NCI-H2107 (cell line): ENCODE results near the gene YIPF3.
"Not testable (repeated sequence)": the region's sequence is repeated elsewhere in the genome, so short reads cannot be mapped to it uniquely, and the experiment has no call there.

ENCODE experiments used
- DNase-seq: peaks from one replicate; lab custom pipeline; 2025; lab: John Stamatoyannopoulos, UW

YIPF3 gene

DNA sequence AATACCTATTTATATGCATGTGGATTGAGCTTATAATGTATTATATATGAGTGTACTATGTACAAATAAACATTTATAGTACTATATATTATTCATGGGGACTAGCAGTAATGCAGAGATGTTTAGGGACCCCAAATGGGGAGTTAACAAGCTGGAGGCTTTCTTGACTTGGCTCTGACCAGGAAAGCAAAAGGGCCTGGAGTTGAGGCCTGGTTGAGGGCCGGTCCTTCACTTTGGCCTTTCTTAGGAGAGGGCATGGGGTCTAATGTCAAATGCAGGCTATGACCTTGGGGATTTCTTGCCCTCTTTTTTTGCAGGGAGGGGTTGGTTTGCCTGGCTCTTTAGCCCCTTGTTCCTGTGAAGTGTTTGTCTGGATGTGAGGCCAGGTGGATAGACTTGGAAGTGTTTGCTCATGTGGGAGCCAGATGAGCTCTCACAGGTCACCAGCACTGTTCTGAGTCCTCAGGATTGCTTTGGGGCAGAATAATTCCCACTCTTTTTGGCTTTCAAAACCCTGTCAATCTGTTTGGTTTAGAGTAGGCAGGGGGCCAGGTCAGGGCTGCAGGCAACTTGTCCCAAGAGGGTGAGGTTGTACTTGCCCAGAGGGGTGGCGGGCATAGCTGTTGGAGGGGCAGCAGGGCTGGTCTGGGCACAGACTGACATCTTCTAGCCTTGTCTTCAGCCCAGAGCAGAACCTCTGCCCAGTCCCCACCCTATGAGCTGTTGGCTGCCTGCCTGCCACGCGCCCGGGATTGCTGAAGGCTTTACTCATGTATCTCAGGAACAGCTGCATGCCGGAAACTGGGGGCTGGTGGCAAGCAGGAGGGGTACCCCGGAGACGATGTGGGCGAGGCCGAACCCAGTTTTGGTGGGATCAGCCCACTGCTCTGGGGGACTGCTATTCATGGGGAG, 24.7 kb downstream of the YIPF3 start:
- DNase-seq: no peak

GRCh38 chr6:43490523-43490939, 26.2 kb downstream of the YIPF3 start:
- DNase-seq: no peak

DNA sequence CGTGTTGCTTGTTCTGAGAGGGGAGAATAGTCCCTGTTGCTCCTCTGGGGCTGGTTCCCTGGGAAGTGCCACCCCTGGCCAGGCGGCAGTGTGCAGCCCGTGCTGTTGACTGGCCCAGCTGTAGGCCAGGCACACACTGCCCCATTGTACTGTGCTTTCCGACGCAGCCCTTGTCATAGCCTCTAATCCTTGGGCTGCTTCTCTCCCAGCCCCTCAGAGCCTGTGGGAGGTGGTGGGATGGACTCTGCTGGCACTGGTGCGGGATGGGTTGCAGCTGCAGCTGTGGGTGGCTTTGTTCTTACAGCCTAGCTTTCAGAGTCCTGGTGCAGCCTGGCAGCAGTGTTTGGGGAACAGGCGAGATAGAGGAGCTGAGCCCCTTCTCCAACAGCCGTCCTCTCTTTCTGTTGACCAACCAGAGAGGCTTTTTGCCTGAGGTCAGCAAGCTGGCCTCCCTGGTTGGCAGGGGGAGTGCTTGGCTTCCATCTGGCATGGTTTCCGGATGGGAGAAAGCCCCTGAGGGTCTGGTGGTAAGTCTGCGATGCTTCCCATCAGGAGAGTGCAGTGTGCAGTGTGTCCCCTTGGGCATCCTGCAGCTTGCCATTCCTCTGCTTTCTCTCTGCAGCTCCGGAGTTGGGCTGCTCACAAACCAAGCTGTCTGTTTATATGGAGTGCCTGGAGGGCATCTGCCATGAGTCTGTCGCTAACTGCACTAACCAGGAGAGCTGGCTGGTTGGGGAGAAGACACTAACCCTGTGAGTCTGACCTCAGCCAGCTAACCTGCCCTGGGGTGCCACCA, 27.3 kb downstream of the YIPF3 start:
- no peak for DNase-seq

DNA sequence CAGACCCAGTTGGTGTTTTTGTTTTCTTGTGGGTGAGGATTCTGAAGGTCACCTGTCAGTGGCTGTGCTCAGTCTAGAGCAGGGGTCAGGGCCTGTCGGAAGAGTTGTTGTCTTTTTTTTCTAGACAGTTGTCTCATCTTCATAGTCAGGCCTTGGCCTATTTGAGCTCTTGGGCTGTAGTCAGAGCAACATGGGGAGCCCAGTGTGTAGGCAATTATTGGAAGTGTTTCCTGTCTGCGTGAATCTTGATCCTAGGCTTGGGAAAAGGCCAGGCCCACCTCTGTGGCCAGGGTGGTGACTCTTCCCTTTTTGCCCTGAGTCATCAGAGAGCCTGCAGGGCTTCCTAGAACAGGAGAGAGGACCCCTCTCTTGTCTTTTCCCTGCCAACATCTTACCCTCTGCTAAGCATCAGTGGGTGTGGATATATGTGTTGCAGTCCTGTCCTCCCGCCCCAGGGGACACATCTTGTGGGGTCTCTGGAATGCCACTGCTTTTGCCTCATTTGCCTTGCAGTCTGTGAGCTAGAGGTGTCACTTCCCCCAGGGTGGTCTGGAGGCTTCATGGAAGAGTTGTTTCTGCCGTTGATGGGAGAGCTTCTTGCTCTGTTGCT, 28.0 kb downstream of the YIPF3 start:
- DNase-seq: no peak

DNA sequence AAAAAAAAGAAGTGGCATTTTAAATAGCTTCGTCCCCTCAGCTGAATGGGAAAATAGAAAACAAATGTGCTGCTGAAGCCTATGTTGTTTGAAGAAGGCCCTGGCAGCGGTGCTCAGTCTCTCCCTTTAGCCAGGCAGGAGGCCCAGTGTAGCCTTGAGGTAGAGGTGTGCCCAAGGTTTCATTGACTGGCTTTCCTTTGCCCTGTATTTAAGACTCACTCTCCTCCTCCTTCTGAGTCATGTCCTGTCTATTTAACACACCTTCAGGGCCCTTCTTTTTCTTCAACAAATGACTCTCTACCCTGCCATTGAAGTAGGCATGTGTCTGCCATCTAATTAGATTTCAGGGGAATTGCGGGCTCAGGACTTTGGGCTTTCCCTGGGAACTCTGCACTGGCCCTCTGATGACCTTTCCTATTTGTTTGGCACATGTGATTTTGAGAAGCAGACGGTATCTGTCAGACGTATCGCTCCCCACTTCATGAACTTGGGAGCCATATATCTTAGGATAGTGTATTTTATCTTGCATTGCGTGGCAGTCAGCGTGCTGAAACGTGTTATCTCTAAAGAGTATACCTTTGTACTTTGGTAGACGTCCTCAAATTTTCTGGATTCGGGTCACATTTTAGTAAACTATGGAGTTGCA, 35.0 kb downstream of the YIPF3 start:
- no peak for DNase-seq

DNA sequence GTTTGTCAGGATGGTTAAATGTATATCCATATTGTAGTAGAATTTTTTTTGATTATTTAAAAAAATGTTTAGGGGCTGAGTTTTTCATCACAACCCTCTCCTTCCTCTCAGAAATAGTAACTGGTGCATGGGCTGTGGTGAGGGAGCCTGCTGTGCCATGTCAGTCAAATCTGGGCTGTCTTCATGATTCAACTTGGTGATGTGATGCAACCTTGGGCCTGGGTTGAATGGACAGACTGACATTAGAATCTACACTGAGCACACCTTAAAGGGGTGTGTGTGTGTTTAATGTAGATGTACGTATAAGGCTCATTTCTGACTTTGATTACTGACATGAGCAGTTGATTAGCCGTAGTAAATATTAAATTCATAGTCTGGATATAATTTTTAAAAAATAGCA, 35.7 kb downstream of the YIPF3 start:
- DNase-seq: no peak

- no peak for DNase-seq
These were observed 38.7 kb downstream of the YIPF3 start for GRCh38 chr6:43478008-43478372.

GRCh38 chr6:43477235-43478007, 39.3 kb downstream of the YIPF3 start, which contains the start of gene TJAP1:
TJAP1 (plus strand) TSS chr6:43477570; CDS start chr6:43499002, 21,432 bp downstream.
- peak; percentile 68 for DNase-seq

DNA sequence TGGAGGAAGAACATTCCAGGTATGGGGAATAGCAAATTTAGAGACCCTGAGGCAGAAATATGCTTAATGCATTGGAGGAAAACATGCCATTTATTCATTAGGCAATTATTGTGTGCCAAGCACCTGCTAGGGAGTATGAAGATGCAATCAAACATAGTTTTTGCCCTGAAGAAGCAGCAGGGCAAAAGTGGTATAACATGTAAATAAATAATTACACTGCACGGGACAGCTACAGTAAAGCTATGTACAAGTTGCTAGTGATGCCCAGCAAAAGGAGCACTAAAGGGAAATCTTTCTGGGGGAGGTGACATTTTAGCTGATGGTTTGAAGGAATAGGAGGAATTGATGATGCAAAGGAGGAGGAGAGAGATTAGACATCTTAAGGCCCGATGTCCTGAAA, 40.0 kb downstream of the YIPF3 start:
- DNase-seq: no peak

DNA sequence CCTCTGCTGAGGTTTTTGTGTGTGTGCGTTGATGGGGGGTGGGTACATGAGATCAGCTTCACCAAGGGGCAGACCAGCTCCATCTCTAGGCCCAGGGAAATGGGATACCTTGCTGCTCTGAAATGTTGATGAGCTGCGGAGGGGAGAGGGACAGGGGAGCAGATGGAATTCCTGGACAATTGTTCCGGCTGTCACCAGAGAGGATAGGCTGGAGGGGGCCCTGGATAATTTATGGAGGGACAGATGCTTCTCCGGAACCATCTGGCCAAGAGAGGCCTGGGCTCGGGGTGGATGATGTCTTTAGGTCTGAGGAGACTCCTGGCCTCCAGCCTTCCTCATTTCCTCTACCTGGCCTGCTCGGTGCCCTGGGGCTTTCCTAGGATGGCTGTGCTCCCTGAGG, 41.2 kb downstream of the YIPF3 start:
- no peak for DNase-seq

- no peak for DNase-seq
These were observed 44.2 kb downstream of the YIPF3 start for GRCh38 chr6:43472515-43472914.

GRCh38 chr6:43471399-43471798, 45.3 kb downstream of the YIPF3 start:
- no peak for DNase-seq

- DNase-seq: no peak
These were observed 46.8 kb downstream of the YIPF3 start for GRCh38 chr6:43469947-43470346.

DNA sequence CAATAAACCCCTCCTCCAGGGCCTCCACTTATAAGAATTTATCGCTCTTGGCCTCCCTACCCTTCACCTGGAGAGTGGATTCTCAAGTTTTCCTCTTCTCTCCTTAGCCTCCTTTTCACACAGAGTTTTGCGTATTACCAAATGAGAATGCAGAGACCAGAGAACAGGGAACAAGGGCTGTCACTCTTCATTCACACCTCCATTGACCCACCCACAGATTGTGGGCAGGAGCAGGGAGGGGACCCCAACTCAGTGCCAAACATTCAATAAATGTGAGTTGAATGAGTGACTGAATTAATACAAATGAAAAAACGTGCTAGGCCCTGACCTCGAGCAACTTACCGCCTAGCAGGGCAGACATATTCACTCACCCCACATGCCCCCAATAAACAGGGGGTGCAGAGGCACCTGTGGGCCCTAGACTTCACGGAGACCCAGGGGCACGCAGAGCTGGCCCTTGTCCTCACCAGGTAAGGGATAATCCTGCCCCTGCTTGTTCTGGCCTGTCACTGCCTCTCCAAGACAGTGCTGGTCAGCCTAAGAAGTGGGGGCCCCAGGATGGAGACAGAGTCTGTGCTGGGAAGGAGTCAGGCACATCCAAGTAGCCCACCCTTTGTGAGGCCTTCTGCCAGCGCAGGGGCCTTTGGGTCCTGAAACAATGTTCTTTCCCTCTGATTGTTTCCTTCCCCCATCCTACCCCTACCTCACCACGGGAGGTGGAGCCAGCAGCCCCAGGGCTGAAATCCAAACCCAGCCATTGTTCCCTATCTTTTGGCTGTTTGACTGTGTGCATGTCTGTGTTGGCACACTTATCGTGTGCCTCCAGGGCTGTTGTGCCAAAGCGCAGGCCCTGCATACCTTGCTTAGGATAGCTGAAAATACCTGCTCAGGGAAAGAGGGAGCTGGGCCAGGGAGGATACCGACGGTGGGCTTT, 47.7 kb downstream of the YIPF3 start:
- no peak for DNase-seq

DNA sequence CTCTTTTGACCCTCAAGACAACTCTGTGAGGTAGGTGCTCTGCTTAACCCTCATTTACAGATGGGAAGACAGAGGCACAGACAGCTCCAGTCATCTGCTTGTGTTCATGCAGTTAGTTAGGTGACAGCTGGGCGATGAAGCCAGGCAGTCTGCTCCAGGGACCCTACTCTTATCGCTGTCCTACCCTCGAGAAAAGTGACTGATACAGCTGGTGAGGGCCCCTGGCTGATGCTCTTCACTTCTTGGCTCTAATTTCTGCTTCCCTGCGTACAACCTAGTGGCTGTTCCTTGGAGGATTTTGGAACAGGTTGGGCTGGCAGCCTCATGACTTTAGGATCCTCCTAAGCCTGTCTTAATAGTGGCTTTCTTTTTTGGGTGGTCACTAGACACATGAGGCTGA, 48.5 kb downstream of the YIPF3 start:
- DNase-seq: no peak

DNA sequence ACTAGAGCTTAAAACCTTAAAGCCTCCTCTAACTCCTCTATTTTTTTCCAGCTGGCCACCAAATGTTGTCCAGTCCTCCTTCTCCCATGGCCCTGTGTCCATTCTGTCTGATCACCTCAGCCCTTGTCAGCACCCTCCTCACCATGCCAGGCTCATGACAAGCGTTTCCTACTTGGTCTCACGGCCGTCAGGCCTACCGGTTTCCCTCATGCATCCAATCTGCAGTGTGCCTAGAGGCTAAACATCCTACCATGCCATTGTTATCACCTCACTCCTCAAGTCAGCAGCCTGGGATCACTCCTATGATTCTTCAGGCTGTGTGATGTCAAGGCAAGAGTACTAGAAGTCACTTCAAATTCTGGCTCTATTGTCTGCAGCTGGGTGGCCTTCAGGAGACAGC, 49.0 kb downstream of the YIPF3 start:
- DNase-seq: no peak

- DNase-seq: not testable (repeated sequence)
These were observed 49.5 kb downstream of the YIPF3 start for GRCh38 chr6:43467265-43467664.

DNA sequence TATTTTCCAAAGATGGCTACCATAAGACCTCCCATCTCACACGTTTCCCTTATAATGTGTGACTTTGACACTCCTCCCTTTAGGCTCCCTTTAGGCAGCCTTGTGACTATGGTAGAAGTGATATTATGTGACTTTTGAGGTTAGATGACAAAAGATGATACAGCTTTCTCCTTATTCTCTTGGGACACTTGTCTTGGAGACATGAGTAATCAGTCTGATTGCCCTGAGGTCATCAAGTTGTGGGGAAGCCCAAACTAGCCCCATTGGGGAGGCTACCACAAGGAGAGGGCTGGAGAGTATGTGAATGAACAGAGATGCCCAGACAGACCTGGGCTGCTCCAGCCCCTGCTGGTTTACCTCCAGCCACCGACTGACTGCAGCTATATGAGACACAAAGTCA, 50.8 kb downstream of the YIPF3 start:
- DNase-seq: no peak

GRCh38 chr6:43464337-43464736, 52.4 kb downstream of the YIPF3 start:
- no peak for DNase-seq

- no peak for DNase-seq
These were observed 54.8 kb downstream of the YIPF3 start for GRCh38 chr6:43461936-43462335.
